PC-3 (cell line): ENCODE data around the gene SCT. TPM values are rescaled to one million over a fixed set of nuclear protein-coding genes. Genes with fewer than 3 reads are reported as not detected.

ENCODE experiments used
- ATAC-seq: fragments of 200-7000 bp; cut with Tn5 transposase; 2 replicates; pipeline ENCODE4 v1.9.1; 2020; ENCODE audit warnings: mild to moderate bottlenecking, moderate library complexity
- BruUV-seq: library from RNA; stranded (reverse); fragments of 400-500 nt; replicated peaks from 2 replicates; lab custom pipeline; 2021; lab: Mats Ljungman, UMichigan
- CTCF ChIA-PET: fragments of 300-600 bp; sonication (Branson Sonifier 250); formaldehyde crosslinking; loops from one replicate; lab custom pipeline; 2022; ENCODE audit warnings: antibody characterized with exemption; lab: Charles Lee
- POLR2A ChIA-PET: fragments of 300-600 bp; sonication (Branson Sonifier 250); formaldehyde crosslinking; loops from one replicate; lab custom pipeline; 2022; ENCODE audit warnings: antibody characterized with exemption; ENCODE audit not compliant: unreplicated experiment; lab: Charles Lee
- DNase-seq: peaks from one replicate; pipeline ENCODE4 v3.0.0-alpha.2; 2015
- H2AFZ ChIP-seq: fragments of 300-600 bp; sonication (generic); 2 replicates; pipeline ENCODE4 v1.6.0; 2016; ENCODE audit warnings: antibody characterized with exemption, low read length
- H3F3A ChIP-seq: fragments of 300-600 bp; sonication (generic); one replicate; pipeline ENCODE4 v1.6.0; 2017; ENCODE audit warnings: antibody characterized with exemption, low read length, control low read depth, mild to moderate bottlenecking; ENCODE audit not compliant: unreplicated experiment
- H3K27ac ChIP-seq: fragments of 300-600 bp; sonication (generic); 2 replicates; pipeline ENCODE4 v1.5.1; 2016; ENCODE audit warnings: mild to moderate bottlenecking, low read length
- H3K27me3 ChIP-seq: fragments of 300-600 bp; sonication (generic); 2 replicates; pipeline ENCODE4 v1.6.1; 2016; ENCODE audit warnings: low read length, mixed read lengths
- H3K36me3 ChIP-seq: fragments of 300-600 bp; sonication (generic); 2 replicates; pipeline ENCODE4 v1.6.1; 2016; ENCODE audit warnings: low read depth, mixed run types, low read length, mixed read lengths
- H3K4me1 ChIP-seq: fragments of 300-600 bp; sonication (generic); 2 replicates; pipeline ENCODE4 v1.5.1; 2016; ENCODE audit warnings: low read length; ENCODE audit not compliant: insufficient read depth
- H3K4me2 ChIP-seq: fragments of 300-600 bp; sonication (generic); 2 replicates; pipeline ENCODE4 v1.6.0; 2016; ENCODE audit warnings: low read length
- H3K4me3 ChIP-seq: fragments of 300-600 bp; sonication (generic); 2 replicates; pipeline ENCODE4 v1.5.1; 2016; ENCODE audit warnings: mild to moderate bottlenecking, low read length, mixed read lengths
- H3K79me2 ChIP-seq: fragments of 300-600 bp; sonication (generic); 2 replicates; pipeline ENCODE4 v1.6.1; 2017; ENCODE audit warnings: low read length, mixed read lengths
- H3K9ac ChIP-seq: fragments of 300-600 bp; sonication (generic); 2 replicates; pipeline ENCODE4 v1.6.0; 2016; ENCODE audit warnings: mild to moderate bottlenecking, low read length
- H3K9me2 ChIP-seq: fragments of 300-600 bp; sonication (generic); replicated peaks from 2 replicates; pipeline ENCODE4 v1.6.1; 2016; ENCODE audit warnings: mixed run types, low read length, mixed read lengths
- H3K9me3 ChIP-seq: fragments of 300-600 bp; sonication (generic); 2 replicates; pipeline ENCODE4 v1.6.1; 2016; ENCODE audit warnings: low read length, mixed read lengths
- H4K20me1 ChIP-seq: fragments of 300-600 bp; sonication (generic); 2 replicates; pipeline ENCODE4 v1.6.1; 2016; ENCODE audit warnings: low read length, mixed read lengths
- CTCF ChIP-seq: fragments of 300-600 bp; sonication (generic); conservative IDR thresholded peaks from 2 replicates; pipeline ENCODE4 v1.5.1; 2017; ENCODE audit warnings: antibody characterized with exemption, low read depth, mild to moderate bottlenecking, low read length
- EZH2 ChIP-seq: fragments of 300-600 bp; sonication (generic); IDR thresholded peaks from one replicate; pipeline ENCODE4 v1.6.1; 2017; ENCODE audit warnings: antibody characterized with exemption, mild to moderate bottlenecking, low read length; ENCODE audit not compliant: unreplicated experiment
- EZH2phosphoT487 ChIP-seq: fragments of 300-600 bp; sonication (generic); IDR thresholded peaks from 2 replicates; pipeline ENCODE4 v1.6.1; 2018; ENCODE audit warnings: mild to moderate bottlenecking, antibody characterized with exemption, low read length, borderline replicate concordance
- intact Hi-C: fragments of 100-400 bp; cut with micrococcal nuclease; formaldehyde crosslinking; loops from 2 replicates; pipeline ENCODE4 v1.9.0; 2023
- total RNA-seq: library from RNA; depleted of rRNA; stranded (reverse); fragments of >200 nt; gene quantifications from 2 replicates; pipeline ENCODE4 v1.2.3, GENCODE V29; 2014

SCT gene
- total RNA-seq, 1 experiment from 2014 or later = not detected

DNA sequence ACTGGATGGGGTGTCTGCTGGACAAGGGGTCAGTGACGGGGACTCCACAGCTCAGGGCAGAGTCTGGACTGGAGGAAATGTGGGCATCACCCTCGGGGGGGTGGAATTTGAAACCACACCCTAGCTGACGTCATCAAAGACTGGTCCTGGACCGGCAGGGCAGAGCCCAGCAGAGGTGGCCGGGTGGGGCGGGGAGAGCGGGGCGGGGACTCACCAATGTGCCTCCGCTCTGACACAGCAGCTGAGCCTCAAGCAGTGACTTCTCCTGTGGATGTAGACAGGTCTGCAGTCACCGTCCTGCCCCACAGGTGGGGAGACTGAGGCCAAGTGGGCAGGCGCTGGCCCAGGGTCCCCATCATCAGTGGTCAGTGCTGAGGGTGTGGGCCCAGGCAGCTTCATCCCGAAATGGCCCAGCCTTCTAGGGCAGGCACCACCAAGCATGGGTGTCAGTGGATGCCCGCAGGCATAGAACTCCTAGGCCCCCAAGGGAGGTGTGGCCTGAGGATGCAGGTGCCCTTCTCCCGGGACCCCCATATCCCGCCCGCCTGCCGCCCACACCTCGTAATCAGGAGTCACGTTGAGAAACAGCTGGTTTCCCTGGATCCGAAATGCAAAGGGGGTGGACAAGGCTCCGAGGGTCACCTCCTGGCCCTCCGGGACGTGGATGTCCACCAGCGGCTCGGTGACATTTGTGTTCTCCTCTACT lies 2.8 kb downstream of the SCT start:
- ChIA-PET CTCF (no interaction called here), POLR2A (no interaction called here)
- no peak overlapping the region for H3K4me3 ChIP-seq
- no peaks in the 10 kb centered on the region for H3K36me3 ChIP-seq
- no peaks in the 10 kb centered on the region for H3K27me3 ChIP-seq
- H2AFZ ChIP-seq = no peak overlapping the region
- no peaks in the 10 kb centered on the region for H3K9me2 ChIP-seq
- no peak overlapping the region for H3K27ac ChIP-seq
- no peak overlapping the region for H3K4me2 ChIP-seq
- no peaks in the 10 kb centered on the region for H3K79me2 ChIP-seq
- H3K9me3 ChIP-seq = no peaks in the 10 kb centered on the region
- intact Hi-C loops = no loop called here
- DNase-seq (peak; percentile 64), ATAC-seq (peak; percentile 60)
- peaks cover 7% of the 10 kb centered on the region; the same call in 1 of the 2 replicates for H3K4me1 ChIP-seq
- no peak overlapping the region for H3K9ac ChIP-seq
- no TSS peak for BruUV-seq
- no peaks in the 10 kb centered on the region for H3F3A ChIP-seq
- TF ChIP-seq EZH2phosphoT487 = no peak
- TF ChIP-seq EZH2 = no peak
- no peak for TF ChIP-seq CTCF
- H4K20me1 ChIP-seq = no peaks in the 10 kb centered on the region

- no peaks in the 10 kb centered on the region for H3K9me2 ChIP-seq
- no peaks in the 10 kb centered on the region for H3K9me3 ChIP-seq
- no peaks in the 10 kb centered on the region for H4K20me1 ChIP-seq
- DNase-seq (no peak), ATAC-seq (no peak)
- H2AFZ ChIP-seq = no peak overlapping the region
- no peaks in the 10 kb centered on the region for H3K27me3 ChIP-seq
- no peak overlapping the region for H3K9ac ChIP-seq
- no peaks in the 10 kb centered on the region for H3K79me2 ChIP-seq
- no peak overlapping the region for H3K4me3 ChIP-seq
- no peak for TF ChIP-seq EZH2
- no peak for TF ChIP-seq CTCF
- no peak for TF ChIP-seq EZH2phosphoT487
- BruUV-seq = no TSS peak
- no peak overlapping the region for H3K4me2 ChIP-seq
- POLR2A ChIA-PET = no interaction called here
- H3F3A ChIP-seq = no peaks in the 10 kb centered on the region
- no peak overlapping the region for H3K27ac ChIP-seq
- intact Hi-C loops = no loop called here
- no peaks in the 10 kb centered on the region for H3K36me3 ChIP-seq
- CTCF ChIA-PET = no interaction called here
- peaks cover 7% of the 10 kb centered on the region; the same call in 1 of the 2 replicates for H3K4me1 ChIP-seq
These were observed 3.6 kb downstream of the SCT start for GRCh38 chr11:623349-623869.

GRCh38 chr11:621838-622237 lies 5.1 kb downstream of the SCT start:
- Histone ChIP-seq H3F3A (no peaks in the 10 kb centered on the region), H3K27me3 (no peaks in the 10 kb centered on the region), H3K9ac (no peak overlapping the region), H3K36me3 (no peaks in the 10 kb centered on the region), H3K79me2 (no peaks in the 10 kb centered on the region), H4K20me1 (no peaks in the 10 kb centered on the region), H3K4me3 (no peak overlapping the region), H3K27ac (no peak overlapping the region), H3K9me3 (no peaks in the 10 kb centered on the region), H2AFZ (no peak overlapping the region), H3K9me2 (no peaks in the 10 kb centered on the region), H3K4me2 (no peak overlapping the region), H3K4me1 (peaks cover 7% of the 10 kb centered on the region; the same call in 1 of the 2 replicates)
- POLR2A ChIA-PET = no interaction called here
- no peak for DNase-seq
- TF ChIP-seq EZH2 = no peak
- TF ChIP-seq EZH2phosphoT487 = no peak
- no peak for TF ChIP-seq CTCF
- intact Hi-C loops = no loop called here
- BruUV-seq = no TSS peak
- CTCF ChIA-PET = no interaction called here
- no peak for ATAC-seq
